Subcutaneous abdominal adipose tissue (tissue), 5 donors: Measurements from ENCODE around the gene MOSMO.

Experiments used
- H3K27ac ChIP-seq: one replicate; pipeline ENCODE4 v1.7.0; 2013; ENCODE audit warnings: low read depth, mild to moderate bottlenecking, inconsistent platforms, low read length, moderate library complexity
- H3K27me3 ChIP-seq, 5 donors: one replicate each; pipeline ENCODE4 v1.7.0; 2013; ENCODE audit warnings: low read length in 5 of 5, inconsistent platforms in 1 of 5; ENCODE audit not compliant: control insufficient read depth in 5 of 5, insufficient read depth in 4 of 5
- H3K36me3 ChIP-seq, 5 donors: one replicate each; pipeline ENCODE4 v1.7.0; 2013; ENCODE audit warnings: low read length in 5 of 5; ENCODE audit not compliant: control insufficient read depth in 5 of 5, insufficient read depth in 5 of 5
- H3K4me1 ChIP-seq, 5 donors: one replicate each; pipeline ENCODE4 v1.7.0; 2013; ENCODE audit warnings: low read length in 5 of 5, mild to moderate bottlenecking in 3 of 5, moderate library complexity in 1 of 5; ENCODE audit not compliant: control insufficient read depth in 5 of 5, insufficient read depth in 5 of 5
- H3K4me3 ChIP-seq, 5 donors: one replicate each; pipeline ENCODE4 v1.7.0; 2013; ENCODE audit warnings: low read length in 5 of 5, low read depth in 1 of 5
- H3K9ac ChIP-seq, 5 donors: one replicate each; pipeline ENCODE4 v1.7.0; 2013; ENCODE audit warnings: low read length in 5 of 5, mild to moderate bottlenecking in 4 of 5, moderate library complexity in 3 of 5
- H3K9me3 ChIP-seq, 5 donors: one replicate each; pipeline ENCODE4 v1.7.0; 2013; ENCODE audit warnings: low read length in 5 of 5; ENCODE audit not compliant: control insufficient read depth in 5 of 5
- donor health status: healthy.
- donor health status: healthy.
- donor health status: healthy.
- donor health status: healthy.
- donor health status: healthy.

The MOSMO gene

DNA sequence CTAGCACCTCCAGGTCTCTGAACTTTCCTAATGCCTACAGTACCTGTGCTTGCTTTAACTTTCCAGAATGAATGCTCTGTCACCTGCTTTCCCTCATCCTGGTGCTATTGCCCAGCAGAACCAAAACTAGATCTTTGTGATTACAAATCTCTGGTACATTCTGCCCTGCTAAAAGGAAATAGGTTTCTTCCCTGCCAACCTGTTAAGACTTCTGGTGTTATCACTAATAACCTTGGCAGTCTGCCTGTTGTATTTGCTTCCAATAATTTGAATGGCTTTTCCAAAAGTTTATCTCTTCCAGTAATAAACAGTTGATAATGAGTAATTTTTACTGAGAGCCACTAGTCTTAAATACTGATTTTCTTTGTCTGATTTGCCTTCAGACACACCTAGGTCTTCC, 22.4 kb upstream of the MOSMO start:
- peaks cover 0 to 47% (median 15%) of the 10 kb centered on the region in 5 donors for H3K4me1 ChIP-seq
- H3K9me3 ChIP-seq, result no peaks in the 10 kb centered on the region
- H3K9ac ChIP-seq, result no peak overlapping the region
- H3K4me3 ChIP-seq, result no peak overlapping the region
- H3K36me3 ChIP-seq, result peaks cover 38 to 47% (median 43%) of the 10 kb centered on the region in 5 donors
- H3K27me3 ChIP-seq, result no peaks in the 10 kb centered on the region
- H3K27ac ChIP-seq, result no peak overlapping the region

- Histone ChIP-seq H3K27ac (no peak overlapping the region), H3K27me3 (no peaks in the 10 kb centered on the region), H3K4me3 (no peak overlapping the region), H3K4me1 (peaks cover 0 to 58% (median 15%) of the 10 kb centered on the region in 5 donors), H3K36me3 (peaks cover 25 to 35% (median 34%) of the 10 kb centered on the region in 5 donors), H3K9ac (no peak overlapping the region), H3K9me3 (no peaks in the 10 kb centered on the region)
These were observed 21.1 kb upstream of the MOSMO start for GRCh38 chr16:21986692-21987246.

GRCh38 chr16:21987498-21987897, 20.4 kb upstream of the MOSMO start:
- Histone ChIP-seq H3K27ac (no peak overlapping the region), H3K4me1 (peaks cover 0 to 59% (median 15%) of the 10 kb centered on the region in 5 donors)

DNA sequence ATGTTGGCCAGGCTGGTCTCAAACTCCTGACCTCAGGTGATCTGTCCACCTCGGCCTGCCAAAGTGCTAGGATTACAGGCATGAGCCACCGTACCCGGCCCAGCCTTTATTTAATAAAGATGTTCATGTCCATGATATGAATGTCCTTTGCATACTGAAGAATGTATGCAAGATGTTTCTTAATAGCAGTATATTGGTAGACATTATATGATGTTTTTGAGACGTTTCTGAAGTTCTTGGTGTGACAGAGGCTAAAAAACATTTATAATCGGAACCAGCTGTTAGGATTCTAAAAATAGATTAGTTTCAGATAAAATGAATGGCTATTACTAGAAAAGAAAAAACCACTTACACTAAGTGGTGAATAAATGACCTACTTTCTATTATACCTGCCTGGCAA, 18.8 kb upstream of the MOSMO start:
- no peaks in the 10 kb centered on the region for H3K9me3 ChIP-seq
- no peak overlapping the region for H3K27ac ChIP-seq
- no peak overlapping the region for H3K9ac ChIP-seq
- H3K4me3 ChIP-seq, result no peak overlapping the region
- no peaks in the 10 kb centered on the region for H3K27me3 ChIP-seq
- peaks cover 7 to 17% (median 12%) of the 10 kb centered on the region in 5 donors for H3K36me3 ChIP-seq
- peaks cover 0 to 59% (median 15%) of the 10 kb centered on the region in 5 donors for H3K4me1 ChIP-seq

More at GRCh38 chr16:21987498-21987897, 20.4 kb upstream of the MOSMO start:
- no peak overlapping the region for H3K4me3 ChIP-seq
- H3K36me3 ChIP-seq, result peaks cover 19 to 30% (median 26%) of the 10 kb centered on the region in 5 donors
- H3K9me3 ChIP-seq, result no peaks in the 10 kb centered on the region
- H3K27me3 ChIP-seq, result no peaks in the 10 kb centered on the region
- H3K9ac ChIP-seq, result no peak overlapping the region

- Histone ChIP-seq H3K4me3 (no peak overlapping the region), H3K27me3 (no peaks in the 10 kb centered on the region), H3K27ac (no peak overlapping the region), H3K4me1 (peaks cover 0 to 59% (median 15%) of the 10 kb centered on the region in 5 donors), H3K36me3 (peaks cover 2 to 11% (median 6%) of the 10 kb centered on the region in 5 donors), H3K9ac (peak overlapping the region in 1 of 5 donors; percentile 12), H3K9me3 (no peaks in the 10 kb centered on the region)
These were observed 18.2 kb upstream of the MOSMO start for GRCh38 chr16:21989751-21990150.

GRCh38 chr16:21990381-21990944, 17.4 kb upstream of the MOSMO start:
- peaks cover 0 to 57% (median 15%) of the 10 kb centered on the region in 5 donors for H3K4me1 ChIP-seq
- no peak overlapping the region for H3K4me3 ChIP-seq
- H3K9ac ChIP-seq, result peak overlapping the region in 1 of 5 donors; percentile 7
- H3K36me3 ChIP-seq, result peaks cover 0 to 8% (median 2%) of the 10 kb centered on the region in 5 donors
- no peaks in the 10 kb centered on the region for H3K9me3 ChIP-seq
- no peaks in the 10 kb centered on the region for H3K27me3 ChIP-seq
- no peak overlapping the region for H3K27ac ChIP-seq

DNA sequence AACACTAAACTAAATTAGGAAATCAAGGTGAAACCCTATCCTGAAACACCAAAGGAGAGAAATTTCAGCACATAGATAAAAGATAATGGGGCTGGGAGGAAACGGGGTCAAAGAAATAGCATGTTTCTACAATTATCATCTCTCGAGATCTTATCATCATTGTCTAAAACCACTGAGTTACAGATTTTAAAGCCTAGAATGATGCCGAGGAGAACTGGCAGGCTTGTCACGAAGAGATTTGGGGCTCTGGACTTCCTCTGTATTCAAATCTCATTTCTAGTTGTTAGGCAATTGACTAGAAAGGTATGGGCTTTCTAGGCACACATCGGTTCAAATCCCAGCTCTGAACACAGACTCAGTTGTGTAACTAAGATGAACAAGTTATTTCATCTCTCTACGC, 16.3 kb upstream of the MOSMO start:
- no peaks in the 10 kb centered on the region for H3K36me3 ChIP-seq
- H3K27me3 ChIP-seq, result no peaks in the 10 kb centered on the region
- no peak overlapping the region for H3K4me3 ChIP-seq
- H3K27ac ChIP-seq, result no peak overlapping the region
- H3K9ac ChIP-seq, result no peak overlapping the region
- H3K4me1 ChIP-seq, result peaks cover 0 to 51% (median 15%) of the 10 kb centered on the region in 5 donors
- no peaks in the 10 kb centered on the region for H3K9me3 ChIP-seq

DNA sequence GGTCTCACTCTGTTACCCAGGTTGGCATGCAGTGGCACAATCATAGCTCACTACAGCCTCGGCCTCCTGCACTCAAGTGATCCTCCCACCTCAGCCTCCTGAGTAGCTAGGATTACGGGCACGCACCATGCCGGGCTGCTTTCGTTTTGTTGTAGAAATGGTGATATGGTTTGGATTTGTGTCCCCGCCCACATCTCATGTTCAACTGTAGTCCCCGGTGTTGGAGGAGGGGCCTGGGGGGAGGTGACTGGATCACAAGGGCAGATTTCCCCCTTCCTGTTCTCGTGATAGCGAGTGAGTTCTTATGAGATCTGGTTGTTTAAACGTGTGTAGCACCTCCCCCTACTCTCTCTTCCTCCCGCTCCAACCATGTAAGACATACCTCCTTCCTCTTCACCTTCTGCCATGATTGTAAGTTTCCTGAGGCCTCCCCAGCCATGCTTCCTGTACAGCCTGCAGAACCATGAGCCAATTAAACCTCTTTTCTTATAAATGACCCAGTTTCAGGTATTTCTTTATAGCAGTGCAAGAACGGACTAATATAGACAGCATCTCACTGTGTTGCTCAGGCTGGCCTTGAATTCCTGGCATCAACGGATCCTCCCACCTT, 12.9 kb upstream of the MOSMO start:
- no peaks in the 10 kb centered on the region for H3K36me3 ChIP-seq
- H3K4me3 ChIP-seq, result no peak overlapping the region
- peaks cover 0 to 2% (median 0%) of the 10 kb centered on the region in 5 donors for H3K27me3 ChIP-seq
- peaks cover 0 to 41% (median 10%) of the 10 kb centered on the region in 5 donors for H3K4me1 ChIP-seq
- no peak overlapping the region for H3K9ac ChIP-seq
- no peaks in the 10 kb centered on the region for H3K9me3 ChIP-seq
- H3K27ac ChIP-seq, result no peak overlapping the region

DNA sequence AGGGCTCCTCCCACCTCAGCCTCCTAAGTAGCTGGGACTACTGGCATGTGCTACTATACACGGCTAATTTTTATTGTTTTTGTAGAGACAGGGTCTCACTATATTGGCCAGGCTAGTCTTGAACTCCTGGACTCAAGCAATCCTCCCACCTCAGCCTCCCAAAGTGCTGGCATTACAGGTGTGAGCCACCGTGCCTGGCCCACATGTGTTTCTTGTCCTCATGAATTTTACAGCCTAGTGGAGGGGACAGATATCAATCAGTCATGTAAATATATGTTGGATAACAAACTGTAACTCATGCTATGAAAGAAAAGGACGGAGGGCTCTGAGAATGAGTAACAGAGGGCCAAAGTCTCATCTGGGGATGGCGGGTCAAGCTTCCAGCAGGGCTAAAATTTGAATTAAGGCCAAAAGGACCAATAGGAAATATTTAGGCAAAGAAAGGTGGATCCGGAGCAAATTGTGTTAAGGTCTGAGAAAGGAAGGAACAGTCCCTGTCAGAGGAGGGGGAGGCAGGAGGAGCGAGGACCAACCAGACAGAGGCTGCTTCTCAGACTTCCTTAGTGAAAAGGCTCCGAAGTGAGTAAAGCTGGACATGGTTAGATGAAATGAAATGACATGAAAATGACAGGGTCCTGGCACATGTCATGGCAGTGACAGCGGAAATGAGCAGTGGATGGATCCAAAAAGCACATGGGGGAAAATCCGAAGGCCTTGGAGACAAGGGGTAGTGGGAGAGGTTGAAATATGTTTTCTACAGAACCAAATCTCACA, 10.8 kb upstream of the MOSMO start:
- Histone ChIP-seq H3K4me1 (peaks cover 0 to 34% (median 16%) of the 10 kb centered on the region in 5 donors), H3K9ac (peak overlapping the region in 1 of 5 donors; percentile 26), H3K27ac (peak overlapping the region; percentile 57), H3K27me3 (peaks cover 0 to 2% (median 0%) of the 10 kb centered on the region in 5 donors), H3K4me3 (no peak overlapping the region), H3K9me3 (no peaks in the 10 kb centered on the region), H3K36me3 (no peaks in the 10 kb centered on the region)
